ENCODE results near the gene IRF1.

DNA sequence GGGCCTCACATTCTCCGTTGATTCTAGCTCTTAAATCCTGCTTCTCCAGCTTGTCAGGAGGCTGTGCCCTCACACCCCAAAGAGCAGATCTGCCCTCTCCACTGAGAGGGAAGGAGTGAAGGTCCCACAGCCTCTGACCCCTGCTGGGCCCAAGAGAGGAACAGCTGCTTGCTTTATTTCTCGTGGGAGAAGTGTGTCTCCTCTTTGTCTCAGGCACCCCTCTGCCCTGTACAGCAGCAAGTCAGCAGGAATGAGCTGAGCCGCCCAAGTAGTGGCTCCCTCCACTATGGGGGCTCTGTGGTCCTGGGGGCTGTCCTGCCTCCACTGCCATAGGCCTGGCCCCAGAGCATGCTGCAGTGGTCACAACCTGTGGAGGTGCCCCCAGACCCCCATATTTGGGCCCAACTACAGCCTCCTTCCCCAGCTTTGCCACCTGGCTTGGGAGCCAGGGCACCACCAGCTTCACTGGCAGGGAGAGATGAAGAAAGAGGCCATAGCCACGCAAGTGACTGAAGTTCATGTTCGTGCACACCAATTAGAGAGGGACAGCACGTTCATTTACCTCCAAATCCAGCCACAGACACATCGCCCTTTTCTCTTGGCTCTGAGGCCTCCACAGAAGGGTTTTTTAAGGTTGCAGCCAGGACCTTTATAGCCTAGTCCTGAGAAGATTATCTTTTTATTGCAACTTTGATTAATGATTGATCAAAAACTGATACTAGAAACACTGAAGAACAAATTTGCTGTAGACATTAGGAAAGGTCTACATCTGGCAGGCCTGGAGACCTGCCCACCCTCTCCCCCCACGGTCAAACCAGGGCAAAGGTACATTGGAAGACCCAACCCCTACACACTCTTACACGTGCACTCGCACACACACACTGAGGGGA, 27.5 kb downstream of the IRF1 start:
- no peak for TF ChIP-seq POLR2A (IDR thresholded peaks at IDR 0.05)
- TF ChIP-seq, protein P1, sequence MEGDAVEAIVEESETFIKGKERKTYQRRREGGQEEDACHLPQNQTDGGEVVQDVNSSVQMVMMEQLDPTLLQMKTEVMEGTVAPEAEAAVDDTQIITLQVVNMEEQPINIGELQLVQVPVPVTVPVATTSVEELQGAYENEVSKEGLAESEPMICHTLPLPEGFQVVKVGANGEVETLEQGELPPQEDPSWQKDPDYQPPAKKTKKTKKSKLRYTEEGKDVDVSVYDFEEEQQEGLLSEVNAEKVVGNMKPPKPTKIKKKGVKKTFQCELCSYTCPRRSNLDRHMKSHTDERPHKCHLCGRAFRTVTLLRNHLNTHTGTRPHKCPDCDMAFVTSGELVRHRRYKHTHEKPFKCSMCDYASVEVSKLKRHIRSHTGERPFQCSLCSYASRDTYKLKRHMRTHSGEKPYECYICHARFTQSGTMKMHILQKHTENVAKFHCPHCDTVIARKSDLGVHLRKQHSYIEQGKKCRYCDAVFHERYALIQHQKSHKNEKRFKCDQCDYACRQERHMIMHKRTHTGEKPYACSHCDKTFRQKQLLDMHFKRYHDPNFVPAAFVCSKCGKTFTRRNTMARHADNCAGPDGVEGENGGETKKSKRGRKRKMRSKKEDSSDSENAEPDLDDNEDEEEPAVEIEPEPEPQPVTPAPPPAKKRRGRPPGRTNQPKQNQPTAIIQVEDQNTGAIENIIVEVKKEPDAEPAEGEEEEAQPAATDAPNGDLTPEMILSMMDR (IDR thresholded peaks at IDR 0.05): no peak

Measured in esophagus squamous epithelium (tissue), 4 donors.